H9 (cell line): Measurements from ENCODE around the gene SHB. TPM values are rescaled to one million over a fixed set of nuclear protein-coding genes. Genes with fewer than 3 reads are reported as not detected.
A peak's percentile ranks its signal among the peaks of the same experiment; 100 is the strongest.

Source experiments
- DNase-seq: peaks from one replicate; pipeline ENCODE4 v3.0.0-alpha.2; 2017
- H2AFZ ChIP-seq: one replicate; pipeline ENCODE4 v1.6.1; 2013; ENCODE audit warnings: mild to moderate bottlenecking, low read length, control low read depth, moderate library complexity
- H2AK5ac ChIP-seq: 2 replicates; pipeline ENCODE4 v1.6.1; 2013; ENCODE audit warnings: low read length, control low read depth, mixed read lengths; ENCODE audit not compliant: insufficient read length
- H2BK120ac ChIP-seq: one replicate; pipeline ENCODE4 v1.6.1; 2013; ENCODE audit warnings: low read depth, mild to moderate bottlenecking, low read length, control low read depth, inconsistent platforms; ENCODE audit not compliant: poor library complexity, severe bottlenecking
- H2BK12ac ChIP-seq: 2 replicates; pipeline ENCODE4 v1.6.1; 2013; ENCODE audit warnings: low read length, control low read depth, mixed read lengths, low read depth; ENCODE audit not compliant: insufficient read length
- H2BK15ac ChIP-seq: 2 replicates; pipeline ENCODE4 v1.6.1; 2013; ENCODE audit warnings: low read depth, low read length, control low read depth
- H2BK20ac ChIP-seq: one replicate; pipeline ENCODE4 v1.6.1; 2013; ENCODE audit warnings: low read depth, mild to moderate bottlenecking, low read length, control low read depth, inconsistent platforms; ENCODE audit not compliant: poor library complexity, severe bottlenecking
- H2BK5ac ChIP-seq: 2 replicates; pipeline ENCODE4 v1.6.1; 2013; ENCODE audit warnings: low read length, control low read depth, mixed read lengths; ENCODE audit not compliant: insufficient read length
- H3K14ac ChIP-seq: 2 replicates; pipeline ENCODE4 v1.6.1; 2013; ENCODE audit warnings: low read length, control low read depth; ENCODE audit not compliant: insufficient read depth
- H3K18ac ChIP-seq: 2 replicates; pipeline ENCODE4 v1.6.1; 2013; ENCODE audit warnings: low read depth, mild to moderate bottlenecking, mixed read lengths, low read length, control low read depth; ENCODE audit not compliant: insufficient read length
- H3K23ac ChIP-seq: 2 replicates; pipeline ENCODE4 v1.6.1; 2013; ENCODE audit warnings: low read length, control low read depth, mixed read lengths, low read depth; ENCODE audit not compliant: insufficient read length
- H3K23me2 ChIP-seq: 2 replicates; pipeline ENCODE4 v1.6.1; 2013; ENCODE audit warnings: low read depth, mild to moderate bottlenecking, mixed read lengths, low read length, control low read depth; ENCODE audit not compliant: insufficient read length, poor library complexity, severe bottlenecking
- H3K27ac ChIP-seq: 2 replicates; pipeline ENCODE4 v1.5.1; 2013; ENCODE audit warnings: low read length, control low read depth, mixed read lengths, low read depth; ENCODE audit not compliant: insufficient read length
- H3K27me3 ChIP-seq: 2 replicates; pipeline ENCODE4 v1.6.1; 2013; ENCODE audit warnings: low read length, control low read depth, inconsistent platforms; ENCODE audit not compliant: insufficient read depth
- H3K4ac ChIP-seq: 2 replicates; pipeline ENCODE4 v1.6.1; 2013; ENCODE audit warnings: low read depth, mild to moderate bottlenecking, control low read depth, inconsistent platforms, low read length, moderate library complexity
- H3K4me1 ChIP-seq: 2 replicates; pipeline ENCODE4 v1.6.1; 2013; ENCODE audit warnings: low read length, control low read depth, inconsistent platforms; ENCODE audit not compliant: insufficient read depth
- H3K4me2 ChIP-seq: 2 replicates; pipeline ENCODE4 v1.6.1; 2013; ENCODE audit warnings: low read length, control low read depth, mixed read lengths; ENCODE audit not compliant: insufficient read length, insufficient read depth
- H3K56ac ChIP-seq: 2 replicates; pipeline ENCODE4 v1.6.1; 2013; ENCODE audit warnings: low read depth, mild to moderate bottlenecking, mixed read lengths, low read length, control low read depth; ENCODE audit not compliant: insufficient read length
- H3K79me1 ChIP-seq: 2 replicates; pipeline ENCODE4 v1.6.1; 2013; ENCODE audit warnings: low read depth, mild to moderate bottlenecking, moderate library complexity, low read length, control low read depth, inconsistent platforms; ENCODE audit not compliant: insufficient read depth, poor library complexity, severe bottlenecking
- H3K79me2 ChIP-seq: 2 replicates; pipeline ENCODE4 v1.6.1; 2013; ENCODE audit warnings: low read length, control low read depth, inconsistent platforms; ENCODE audit not compliant: insufficient read depth
- H3K9ac ChIP-seq: 2 replicates; pipeline ENCODE4 v1.6.1; 2013; ENCODE audit warnings: low read length, control low read depth, mixed read lengths; ENCODE audit not compliant: insufficient read length; ENCODE audit errors: extremely low read depth
- H3K9me3 ChIP-seq: one replicate; pipeline ENCODE4 v1.6.1; 2013; ENCODE audit warnings: low read depth, low read length, inconsistent platforms; ENCODE audit not compliant: control insufficient read depth
- H3T11ph ChIP-seq: one replicate; pipeline ENCODE4 v1.6.1; 2013; ENCODE audit warnings: mild to moderate bottlenecking, low read length, control low read depth, inconsistent platforms
- H4K20me1 ChIP-seq: one replicate; pipeline ENCODE4 v1.6.1; 2013; ENCODE audit not compliant: control insufficient read depth, insufficient read length, insufficient read depth
- H4K5ac ChIP-seq: 2 replicates; pipeline ENCODE4 v1.6.1; 2013; ENCODE audit warnings: low read depth, mild to moderate bottlenecking, mixed read lengths, low read length, control low read depth; ENCODE audit not compliant: insufficient read length
- H4K8ac ChIP-seq: replicated peaks from 2 replicates; pipeline ENCODE4 v1.6.1; 2013; ENCODE audit warnings: low read length, control low read depth, mixed read lengths, low read depth; ENCODE audit not compliant: insufficient read length
- H4K91ac ChIP-seq: 2 replicates; pipeline ENCODE4 v1.6.1; 2013; ENCODE audit warnings: low read depth, mild to moderate bottlenecking, moderate library complexity, mixed read lengths, low read length, control low read depth; ENCODE audit not compliant: insufficient read length
- H3K27ac Mint-ChIP-seq, 3 experiments: 2 replicates in 2 of 3; 3 replicates in 1 of 3; pipeline ENCODE4 v1.8.0; 2020 to 2021; ENCODE audit warnings: mixed read lengths in 3 of 3, mild to moderate bottlenecking in 1 of 3, moderate library complexity in 1 of 3
- H3K27me3 Mint-ChIP-seq: 2 replicates; pipeline ENCODE4 v1.8.0; 2021; ENCODE audit warnings: low read depth, mild to moderate bottlenecking, moderate library complexity, mixed read lengths
- H3K36me3 Mint-ChIP-seq, 3 experiments: 2 replicates in 2 of 3; 3 replicates in 1 of 3; pipeline ENCODE4 v1.8.0; 2020 to 2021; ENCODE audit warnings: low read depth in 3 of 3, mixed read lengths in 3 of 3; ENCODE audit not compliant: insufficient read depth in 1 of 3
- H3K4me1 Mint-ChIP-seq, 2 experiments: 2 replicates each; pipeline ENCODE4 v1.8.0; 2020; ENCODE audit warnings: mixed read lengths in 2 of 2
- H3K4me3 Mint-ChIP-seq, 2 experiments: 2 replicates in 1 of 2; 3 replicates in 1 of 2; pipeline ENCODE4 v1.8.0; 2020 to 2021; ENCODE audit warnings: mild to moderate bottlenecking in 2 of 2, mixed read lengths in 2 of 2, moderate library complexity in 1 of 2
- H3K9me3 Mint-ChIP-seq, 2 experiments: 2 replicates in 1 of 2; 3 replicates in 1 of 2; pipeline ENCODE4 v1.8.0; 2020; ENCODE audit warnings: mild to moderate bottlenecking in 2 of 2, mixed read lengths in 2 of 2, moderate library complexity in 1 of 2
- CTCF ChIP-seq: fragments of 200-600 bp; sonication (generic); conservative IDR thresholded peaks from 3 replicates; pipeline ENCODE4 v1.8.0; 2021; ENCODE audit warnings: antibody characterized with exemption, mild to moderate bottlenecking
- WGBS: extraction: QIAGEN DNeasy Blood & Tissue Kit; methylation state at CpG from one replicate; pipeline ENCODE4 v1.1.7; 2013; ENCODE audit warnings: missing lambda C conversion rate, low lambda C conversion rate, mixed read lengths; ENCODE audit not compliant: insufficient read length; ENCODE audit errors: extremely low coverage; 5-methylcytosine and 5-hydroxymethylcytosine counted together
- total RNA-seq: library from RNA; stranded (reverse); gene quantifications from 2 replicates; pipeline ENCODE4 v1.2.1, GENCODE V29; 2021

SHB gene
- total RNA-seq, 1 experiment from 2014 or later, result 14.6 TPM

- Histone ChIP-seq H4K8ac (no peak overlapping the region), H3K23me2 (no peaks in the 10 kb centered on the region), H4K5ac (no peak overlapping the region), H3K9me3 (no peaks in the 10 kb centered on the region), H4K20me1 (no peaks in the 10 kb centered on the region), H4K91ac (no peak overlapping the region), H3K4me1 (no peaks in the 10 kb centered on the region; the same call in 1 of the 2 replicates), H2AFZ (no peak overlapping the region), H3K56ac (no peak overlapping the region), H3K23ac (no peak overlapping the region), H3K4me2 (no peak overlapping the region), H3K18ac (no peak overlapping the region), H3K27ac (no peak overlapping the region), H2AK5ac (no peak overlapping the region), H2BK5ac (no peak overlapping the region), H2BK12ac (no peak overlapping the region), H2BK120ac (no peak overlapping the region), H3K9ac (no peak overlapping the region), H3K14ac (no peak overlapping the region), H3K4ac (no peak overlapping the region), H3T11ph (no peak overlapping the region), H3K27me3 (no peaks in the 10 kb centered on the region), H2BK15ac (no peak overlapping the region), H2BK20ac (no peak overlapping the region), H3K79me2 (no peaks in the 10 kb centered on the region), H3K79me1 (no peaks in the 10 kb centered on the region)
- Mint-ChIP-seq H3K36me3 (peaks cover 3 to 54% (median 27%) of the 10 kb centered on the region in 3 experiments; a peak in 6 of 7 replicates), H3K4me3 (no peak overlapping the region), H3K27ac (peak overlapping the region in 1 of 3 experiments; percentile 23; a peak in 2 of 7 replicates), H3K27me3 (no peaks in the 10 kb centered on the region; the same call in 1 of the 2 replicates), H3K4me1 (peaks cover 19% of the 10 kb centered on the region in 2 experiments), H3K9me3 (no peaks in the 10 kb centered on the region)
- TF ChIP-seq CTCF, result no peak
- no peak for DNase-seq
- no CpG with 5 or more reads among the region's 20 CpGs for WGBS
Observed at GRCh38 chr9:37948417-37948980, 120.5 kb downstream of the SHB start.
